ENCODE measurements around the gene TRIM45.

Gene TRIM45

GRCh38 chr1:117116784-117117130, 4.8 kb downstream of the TRIM45 start:
- no peaks in the 10 kb centered on the region for H3K9me3 ChIP-seq (ENCODE audit: control insufficient read depth, low read length)
- no peak overlapping the region for H2BK5ac ChIP-seq (ENCODE audit: low read depth, low read length, poor library complexity, severe bottlenecking)
- no peak overlapping the region for H3K4me2 ChIP-seq (ENCODE audit: low read length, poor library complexity, severe bottlenecking)
- peaks cover 3 to 13% of the 10 kb centered on the region in 2 experiments for H3K36me3 ChIP-seq (ENCODE audit: control insufficient read depth in 1 of 2, insufficient read depth in 2 of 2, low read depth in 1 of 2, low read length in 2 of 2)
- H2BK12ac ChIP-seq (ENCODE audit: low read length in 2 of 2): no peak overlapping the region
- no peak for DNase-seq
- no peak overlapping the region for H3K4me3 ChIP-seq (ENCODE audit: insufficient read depth in 1 of 2, low read depth in 1 of 2, low read length in 2 of 2)
- H2AFZ ChIP-seq (ENCODE audit: low read depth, low read length): no peak overlapping the region
- no peak overlapping the region for H2BK15ac ChIP-seq (ENCODE audit: low read depth, poor library complexity, severe bottlenecking)
- peaks cover 5% of the 10 kb centered on the region for H3K4me1 ChIP-seq (ENCODE audit: control insufficient read depth, insufficient read depth, low read depth, low read length)
- H2AK5ac ChIP-seq (ENCODE audit: low read length, severe bottlenecking): no peak overlapping the region
- H3K14ac ChIP-seq (ENCODE audit: low read length in 2 of 2): no peak overlapping the region
- no peak overlapping the region for H3K9ac ChIP-seq (ENCODE audit: low read length)
- no peak overlapping the region for H4K91ac ChIP-seq (ENCODE audit: low read length)
- H3K27ac ChIP-seq (ENCODE audit: low read length, poor library complexity, severe bottlenecking): no peak overlapping the region
- no peak overlapping the region for H3K4ac ChIP-seq (ENCODE audit: low read depth in 1 of 2, low read length in 2 of 2)
- 92% methylated on average over 3 of the region's 3 CpGs for WGBS
- H2BK120ac ChIP-seq (ENCODE audit: low read depth, low read length): no peak overlapping the region
- H3K27me3 ChIP-seq (ENCODE audit: control insufficient read depth in 1 of 2, insufficient read depth in 1 of 2, low read length in 2 of 2): no peaks in the 10 kb centered on the region
- H3K23ac ChIP-seq (ENCODE audit: low read length in 2 of 2): no peak overlapping the region
- H4K8ac ChIP-seq (ENCODE audit: low read length): no peak overlapping the region
- no peak overlapping the region for H3K18ac ChIP-seq (ENCODE audit: low read depth in 1 of 2, low read length in 2 of 2)
- H3K79me1 ChIP-seq (replicated peaks; ENCODE audit: low read length, poor library complexity, severe bottlenecking): no peaks in the 10 kb centered on the region

DNA sequence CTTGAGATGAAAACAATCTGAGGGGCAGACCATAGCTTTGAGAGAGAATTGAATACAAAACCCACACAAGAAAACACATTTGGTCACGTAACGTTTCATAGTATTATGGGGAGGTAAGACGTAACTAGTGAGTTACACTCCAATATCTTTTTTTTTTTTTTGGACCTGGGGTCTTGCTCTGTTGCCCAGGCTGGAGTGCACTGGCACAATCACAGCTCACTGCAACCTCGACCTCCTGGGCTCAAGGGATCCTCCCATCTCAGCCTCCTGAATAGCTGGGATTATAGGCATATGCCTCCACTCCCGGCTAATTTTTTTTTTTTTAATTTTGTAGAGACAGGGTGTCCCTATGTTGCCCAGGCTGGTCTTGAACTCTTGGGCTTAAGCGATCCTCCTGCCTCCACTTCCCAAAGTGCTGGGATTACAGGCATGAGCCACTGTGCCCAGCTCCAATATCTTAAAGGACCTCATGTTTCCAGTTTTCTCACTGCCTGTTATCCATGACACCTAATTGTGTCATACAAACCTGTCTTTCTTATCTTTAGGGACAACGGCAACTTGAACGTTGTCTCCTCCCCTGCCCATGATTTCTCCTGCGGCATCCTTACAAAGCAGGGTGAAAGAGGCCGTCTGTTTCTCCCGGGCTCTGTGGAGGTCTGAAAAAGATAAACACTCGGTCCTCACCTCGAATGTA, 5.3 kb downstream of the TRIM45 start:
- H3K4me3 ChIP-seq (ENCODE audit: insufficient read depth in 1 of 2, low read depth in 1 of 2, low read length in 2 of 2): no peak overlapping the region
- H2BK12ac ChIP-seq (ENCODE audit: low read length in 2 of 2): no peak overlapping the region
- H3K36me3 ChIP-seq (ENCODE audit: control insufficient read depth in 1 of 2, insufficient read depth in 2 of 2, low read depth in 1 of 2, low read length in 2 of 2): peaks cover 3 to 13% of the 10 kb centered on the region in 2 experiments
- H3K4me1 ChIP-seq (ENCODE audit: control insufficient read depth, insufficient read depth, low read depth, low read length): peaks cover 5% of the 10 kb centered on the region
- H3K27ac ChIP-seq (ENCODE audit: low read length, poor library complexity, severe bottlenecking): no peak overlapping the region
- H3K14ac ChIP-seq (ENCODE audit: low read length in 2 of 2): no peak overlapping the region
- no peak overlapping the region for H3K4me2 ChIP-seq (ENCODE audit: low read length, poor library complexity, severe bottlenecking)
- no peak overlapping the region for H2BK15ac ChIP-seq (ENCODE audit: low read depth, poor library complexity, severe bottlenecking)
- H2BK120ac ChIP-seq (ENCODE audit: low read depth, low read length): no peak overlapping the region
- no peak overlapping the region for H2AK5ac ChIP-seq (ENCODE audit: low read length, severe bottlenecking)
- no peak overlapping the region for H4K8ac ChIP-seq (ENCODE audit: low read length)
- no peak overlapping the region for H2AFZ ChIP-seq (ENCODE audit: low read depth, low read length)
- DNase-seq: no peak
- H3K18ac ChIP-seq (ENCODE audit: low read depth in 1 of 2, low read length in 2 of 2): no peak overlapping the region
- no peak overlapping the region for H4K91ac ChIP-seq (ENCODE audit: low read length)
- no peak overlapping the region for H2BK5ac ChIP-seq (ENCODE audit: low read depth, low read length, poor library complexity, severe bottlenecking)
- no peaks in the 10 kb centered on the region for H3K9me3 ChIP-seq (ENCODE audit: control insufficient read depth, low read length)
- H3K27me3 ChIP-seq (ENCODE audit: control insufficient read depth in 1 of 2, insufficient read depth in 1 of 2, low read length in 2 of 2): no peaks in the 10 kb centered on the region
- 95% methylated on average over 13 of the region's 13 CpGs for WGBS
- H3K79me1 ChIP-seq (replicated peaks; ENCODE audit: low read length, poor library complexity, severe bottlenecking): no peaks in the 10 kb centered on the region
- no peak overlapping the region for H3K4ac ChIP-seq (ENCODE audit: low read depth in 1 of 2, low read length in 2 of 2)
- H3K23ac ChIP-seq (ENCODE audit: low read length in 2 of 2): no peak overlapping the region
- no peak overlapping the region for H3K9ac ChIP-seq (ENCODE audit: low read length)

GRCh38 chr1:117114877-117115276, 6.7 kb downstream of the TRIM45 start:
- WGBS: no CpG with 5 or more reads among the region's 2 CpGs
- Histone ChIP-seq H4K91ac (ENCODE audit: low read length) (no peak overlapping the region), H3K36me3 (ENCODE audit: control insufficient read depth in 1 of 2, insufficient read depth in 2 of 2, low read depth in 1 of 2, low read length in 2 of 2) (peaks cover 3 to 13% of the 10 kb centered on the region in 2 experiments), H3K4me2 (ENCODE audit: low read length, poor library complexity, severe bottlenecking) (no peak overlapping the region), H2BK120ac (ENCODE audit: low read depth, low read length) (no peak overlapping the region), H2BK12ac (ENCODE audit: low read length in 2 of 2) (no peak overlapping the region), H3K23ac (ENCODE audit: low read length in 2 of 2) (no peak overlapping the region), H2AFZ (ENCODE audit: low read depth, low read length) (no peak overlapping the region), H4K8ac (ENCODE audit: low read length) (no peak overlapping the region), H3K14ac (ENCODE audit: low read length in 2 of 2) (no peak overlapping the region), H2BK5ac (ENCODE audit: low read depth, low read length, poor library complexity, severe bottlenecking) (no peak overlapping the region), H2AK5ac (ENCODE audit: low read length, severe bottlenecking) (no peak overlapping the region), H3K79me1 (replicated peaks; ENCODE audit: low read length, poor library complexity, severe bottlenecking) (no peaks in the 10 kb centered on the region), H3K4me3 (ENCODE audit: insufficient read depth in 1 of 2, low read depth in 1 of 2, low read length in 2 of 2) (no peak overlapping the region), H3K4me1 (ENCODE audit: control insufficient read depth, insufficient read depth, low read depth, low read length) (no peaks in the 10 kb centered on the region), H3K4ac (ENCODE audit: low read depth in 1 of 2, low read length in 2 of 2) (no peak overlapping the region), H3K18ac (ENCODE audit: low read depth in 1 of 2, low read length in 2 of 2) (no peak overlapping the region), H3K9me3 (ENCODE audit: control insufficient read depth, low read length) (no peaks in the 10 kb centered on the region), H3K27me3 (ENCODE audit: control insufficient read depth in 1 of 2, insufficient read depth in 1 of 2, low read length in 2 of 2) (no peaks in the 10 kb centered on the region), H3K27ac (ENCODE audit: low read length, poor library complexity, severe bottlenecking) (no peak overlapping the region), H3K9ac (ENCODE audit: low read length) (no peak overlapping the region), H2BK15ac (ENCODE audit: low read depth, poor library complexity, severe bottlenecking) (no peak overlapping the region)
- peak; percentile 71 for DNase-seq

DNA sequence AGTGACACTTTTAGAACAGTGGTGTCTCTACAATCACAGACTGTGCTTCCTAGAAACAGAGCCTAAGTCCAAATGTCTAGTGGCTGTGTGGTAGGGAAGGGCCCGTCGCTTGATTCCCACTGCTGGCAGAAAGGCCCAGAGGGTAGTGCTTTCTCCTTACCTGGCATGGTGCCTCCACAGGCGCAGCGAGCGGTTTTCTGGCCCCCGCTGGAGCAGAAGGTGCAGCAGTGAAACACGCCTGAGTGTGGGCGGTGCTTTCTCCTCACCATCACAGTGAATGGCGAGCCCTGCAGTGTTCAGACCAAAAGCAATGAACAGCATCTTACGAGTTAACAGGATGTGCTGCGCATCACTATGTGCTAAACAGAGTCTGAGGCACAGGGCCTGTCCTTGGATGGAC, 8.3 kb downstream of the TRIM45 start:
- H4K91ac ChIP-seq (ENCODE audit: low read length): peak overlapping the region; percentile 4
- no peak overlapping the region for H2AFZ ChIP-seq (ENCODE audit: low read depth, low read length)
- no peak overlapping the region for H2BK120ac ChIP-seq (ENCODE audit: low read depth, low read length)
- no peak overlapping the region for H3K18ac ChIP-seq (ENCODE audit: low read depth in 1 of 2, low read length in 2 of 2)
- no peaks in the 10 kb centered on the region for H3K27me3 ChIP-seq (ENCODE audit: control insufficient read depth in 1 of 2, insufficient read depth in 1 of 2, low read length in 2 of 2)
- no peaks in the 10 kb centered on the region for H3K4me1 ChIP-seq (ENCODE audit: control insufficient read depth, insufficient read depth, low read depth, low read length)
- H3K4me3 ChIP-seq (ENCODE audit: insufficient read depth in 1 of 2, low read depth in 1 of 2, low read length in 2 of 2): no peak overlapping the region
- H3K79me1 ChIP-seq (replicated peaks; ENCODE audit: low read length, poor library complexity, severe bottlenecking): no peaks in the 10 kb centered on the region
- H3K14ac ChIP-seq (ENCODE audit: low read length in 2 of 2): no peak overlapping the region
- no peak overlapping the region for H3K27ac ChIP-seq (ENCODE audit: low read length, poor library complexity, severe bottlenecking)
- no peak overlapping the region for H2BK12ac ChIP-seq (ENCODE audit: low read length in 2 of 2)
- DNase-seq: no peak
- no peaks in the 10 kb centered on the region for H3K9me3 ChIP-seq (ENCODE audit: control insufficient read depth, low read length)
- no peak overlapping the region for H3K23ac ChIP-seq (ENCODE audit: low read length in 2 of 2)
- H3K4me2 ChIP-seq (ENCODE audit: low read length, poor library complexity, severe bottlenecking): no peak overlapping the region
- H2BK5ac ChIP-seq (ENCODE audit: low read depth, low read length, poor library complexity, severe bottlenecking): no peak overlapping the region
- WGBS: 96% methylated on average over 11 of the region's 11 CpGs
- peaks cover 3 to 10% of the 10 kb centered on the region in 2 experiments for H3K36me3 ChIP-seq (ENCODE audit: control insufficient read depth in 1 of 2, insufficient read depth in 2 of 2, low read depth in 1 of 2, low read length in 2 of 2)
- H3K9ac ChIP-seq (ENCODE audit: low read length): no peak overlapping the region
- no peak overlapping the region for H2BK15ac ChIP-seq (ENCODE audit: low read depth, poor library complexity, severe bottlenecking)
- no peak overlapping the region for H4K8ac ChIP-seq (ENCODE audit: low read length)
- H3K4ac ChIP-seq (ENCODE audit: low read depth in 1 of 2, low read length in 2 of 2): no peak overlapping the region
- H2AK5ac ChIP-seq (ENCODE audit: low read length, severe bottlenecking): no peak overlapping the region

Data from mesenchymal stem cell (in vitro differentiated cells and primary cell).